VCaP (cell line): ENCODE results near the gene TMCC3.

Source experiments
- H3K27ac ChIP-seq: fragments of 450-650 bp; 2 replicates; pipeline ENCODE4 v1.5.1; 2017
- TF ChIP-seq, protein P1 (sequence below): fragments of 450-650 bp; conservative IDR thresholded peaks from 2 replicates; pipeline ENCODE4 v1.5.1; 2017; ENCODE audit warnings: mild to moderate bottlenecking, moderate library complexity

TMCC3 gene

DNA sequence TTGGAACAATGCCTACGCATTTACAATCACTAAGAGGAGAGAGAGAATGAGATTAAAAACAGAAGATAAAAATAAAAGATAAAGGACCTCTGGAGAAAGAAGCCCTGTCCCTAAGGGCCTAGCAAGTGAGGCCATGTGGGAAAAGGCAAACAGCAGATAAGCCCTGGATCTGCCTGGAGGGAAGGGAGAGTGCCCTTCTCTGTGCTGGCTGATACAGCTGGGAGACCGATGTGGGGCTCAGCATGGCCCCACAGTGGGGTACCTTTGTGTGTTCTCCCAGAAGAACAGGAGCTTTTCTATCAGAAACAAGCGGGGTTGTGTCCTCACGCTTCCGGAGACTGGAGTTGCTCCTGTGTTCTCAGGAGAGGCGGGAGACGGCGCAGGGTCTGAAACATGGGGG lies 59.9 kb downstream of the TMCC3 start:
- TF ChIP-seq, protein P1, sequence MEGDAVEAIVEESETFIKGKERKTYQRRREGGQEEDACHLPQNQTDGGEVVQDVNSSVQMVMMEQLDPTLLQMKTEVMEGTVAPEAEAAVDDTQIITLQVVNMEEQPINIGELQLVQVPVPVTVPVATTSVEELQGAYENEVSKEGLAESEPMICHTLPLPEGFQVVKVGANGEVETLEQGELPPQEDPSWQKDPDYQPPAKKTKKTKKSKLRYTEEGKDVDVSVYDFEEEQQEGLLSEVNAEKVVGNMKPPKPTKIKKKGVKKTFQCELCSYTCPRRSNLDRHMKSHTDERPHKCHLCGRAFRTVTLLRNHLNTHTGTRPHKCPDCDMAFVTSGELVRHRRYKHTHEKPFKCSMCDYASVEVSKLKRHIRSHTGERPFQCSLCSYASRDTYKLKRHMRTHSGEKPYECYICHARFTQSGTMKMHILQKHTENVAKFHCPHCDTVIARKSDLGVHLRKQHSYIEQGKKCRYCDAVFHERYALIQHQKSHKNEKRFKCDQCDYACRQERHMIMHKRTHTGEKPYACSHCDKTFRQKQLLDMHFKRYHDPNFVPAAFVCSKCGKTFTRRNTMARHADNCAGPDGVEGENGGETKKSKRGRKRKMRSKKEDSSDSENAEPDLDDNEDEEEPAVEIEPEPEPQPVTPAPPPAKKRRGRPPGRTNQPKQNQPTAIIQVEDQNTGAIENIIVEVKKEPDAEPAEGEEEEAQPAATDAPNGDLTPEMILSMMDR = no peak
- peak overlapping the region; percentile 98 for H3K27ac ChIP-seq

DNA sequence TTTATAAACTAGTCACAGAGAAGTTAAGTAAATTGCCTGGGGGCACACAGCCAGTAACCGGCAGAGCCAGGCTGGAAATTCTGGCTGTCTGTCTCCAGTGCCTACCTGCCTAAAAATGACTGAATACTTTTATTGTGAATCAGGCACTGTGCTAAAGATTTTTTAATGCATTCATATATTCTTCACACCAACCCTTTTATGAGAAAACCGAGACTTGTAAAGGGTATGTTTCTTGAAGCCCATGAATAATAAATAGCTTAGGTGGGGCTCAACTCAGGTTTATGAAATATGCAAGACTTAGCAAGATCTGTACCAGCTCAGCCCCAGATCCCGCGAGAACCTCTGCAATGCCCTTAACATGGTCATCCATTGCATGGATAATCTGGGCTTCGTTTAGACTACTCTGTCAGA lies 60.8 kb downstream of the TMCC3 start:
- TF ChIP-seq, protein P1 = no peak
- H3K27ac ChIP-seq = peak overlapping the region; percentile 98

DNA sequence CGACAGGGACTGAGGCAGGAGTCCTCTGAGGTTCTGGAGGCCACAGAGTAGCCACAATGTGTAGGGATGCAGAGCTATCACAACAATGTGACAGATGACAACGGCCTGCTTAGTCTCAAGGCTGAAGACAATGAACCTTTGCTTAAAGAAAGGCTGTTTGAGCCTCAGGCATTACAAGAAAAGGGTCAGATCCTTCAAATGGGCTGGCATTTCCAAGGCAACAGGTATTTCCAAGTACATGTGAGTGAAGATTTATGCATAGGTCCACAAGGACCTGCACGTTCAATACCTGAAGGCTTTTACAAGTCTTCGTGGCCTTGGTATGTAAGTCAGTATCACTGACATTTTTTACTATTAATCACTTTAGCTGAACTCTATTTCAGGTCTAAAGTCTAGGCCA lies 62.0 kb downstream of the TMCC3 start:
- TF ChIP-seq, protein P1 = no peak
- peak overlapping the region; percentile 98 for H3K27ac ChIP-seq

DNA sequence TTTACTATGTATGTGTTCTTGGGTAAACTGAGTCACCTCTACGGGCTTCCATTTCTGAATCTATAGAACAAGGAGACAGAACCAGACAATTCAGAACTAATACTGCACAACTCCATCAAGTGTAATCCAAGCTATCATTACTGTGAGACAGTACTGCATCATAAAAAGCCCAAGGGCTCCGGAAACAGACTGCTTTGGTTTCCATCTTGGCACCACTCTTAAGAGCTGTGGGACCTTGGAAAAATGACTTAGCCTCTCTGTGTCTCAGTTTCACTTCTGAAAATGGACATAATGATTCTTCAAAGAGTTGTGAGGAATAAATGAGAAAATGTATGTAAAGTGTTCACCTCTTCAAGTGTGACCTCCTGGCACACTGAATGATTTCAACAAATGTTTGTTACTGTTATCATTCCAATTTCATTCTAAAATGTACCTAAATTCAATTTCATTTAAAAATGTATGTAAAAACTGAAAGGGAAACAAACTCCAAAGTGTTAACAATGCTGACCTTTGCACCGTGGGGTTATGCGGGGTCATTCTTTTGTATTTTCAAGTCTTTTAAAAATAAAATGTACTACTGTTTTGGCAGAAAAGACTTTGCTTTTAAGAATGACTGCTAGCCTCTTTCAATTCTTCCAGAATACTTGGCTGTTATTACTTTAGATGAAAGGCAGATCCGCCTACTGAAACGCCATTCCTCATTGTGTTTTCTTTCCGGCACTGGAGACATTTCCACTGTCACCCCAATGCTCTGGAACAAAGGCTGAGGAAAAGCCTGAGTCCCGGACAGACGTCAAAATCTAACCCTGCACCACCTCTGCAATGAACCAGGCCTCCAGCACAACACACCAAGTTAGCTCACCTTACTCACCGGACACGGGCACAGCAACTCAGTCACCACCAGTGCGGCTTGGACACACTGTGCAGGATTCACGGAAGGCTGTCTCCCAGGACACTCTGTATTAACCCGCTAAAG lies 62.8 kb downstream of the TMCC3 start:
- H3K27ac ChIP-seq = peak overlapping the region; percentile 98
- TF ChIP-seq, protein P1 = no peak

DNA sequence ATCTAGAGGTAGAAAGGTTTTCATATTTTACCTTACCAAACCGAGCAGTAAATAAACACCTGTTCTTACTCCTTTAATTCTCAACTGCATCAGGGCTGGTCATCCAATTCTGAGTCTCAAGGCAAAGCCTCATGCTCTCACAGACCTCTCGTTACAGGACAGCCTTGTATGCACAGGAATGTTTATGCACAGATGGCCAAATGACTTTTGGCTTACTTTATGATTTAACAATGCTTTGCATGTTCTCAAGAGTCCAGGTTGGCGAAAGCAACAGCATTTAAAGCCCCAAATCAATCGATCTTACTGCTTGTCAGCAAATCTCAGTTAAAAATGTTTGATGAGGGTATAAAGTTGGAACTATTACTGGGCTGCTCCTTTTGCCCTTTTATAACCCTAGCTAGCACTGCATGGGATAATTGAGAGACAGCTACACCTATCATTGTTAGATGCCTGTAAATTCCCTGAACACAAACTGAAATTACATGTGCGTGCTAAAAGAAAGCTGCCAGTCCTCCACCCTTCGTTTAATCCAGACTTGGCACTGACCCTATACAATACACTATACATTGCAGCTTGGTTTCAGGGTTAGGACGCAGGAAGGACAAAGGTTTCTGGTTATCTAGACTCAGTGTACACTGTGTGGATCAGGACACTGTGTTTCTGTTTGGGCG lies 63.6 kb downstream of the TMCC3 start:
- TF ChIP-seq, protein P1 = no peak
- H3K27ac ChIP-seq = peak overlapping the region; percentile 98

DNA sequence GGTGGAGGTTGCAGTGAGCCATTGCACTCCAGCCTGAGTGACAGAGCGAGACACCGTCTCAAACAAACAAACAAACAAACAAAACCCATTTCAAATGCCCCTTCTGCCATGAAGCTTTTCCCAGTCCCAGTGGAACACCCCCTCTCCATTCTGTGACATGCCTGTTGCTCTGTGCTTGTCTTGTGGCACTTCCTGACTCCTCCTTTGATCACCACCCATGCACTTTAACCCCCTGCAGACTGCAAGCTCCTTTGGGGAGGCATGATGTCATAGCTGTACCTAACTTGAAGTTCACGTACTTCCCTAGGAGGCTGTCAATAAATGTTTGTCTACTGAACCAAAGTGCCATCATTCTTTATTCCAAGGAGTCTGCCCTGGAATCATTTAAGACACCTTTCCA lies 64.7 kb downstream of the TMCC3 start:
- TF ChIP-seq, protein P1 = no peak
- H3K27ac ChIP-seq = peak overlapping the region; percentile 98

DNA sequence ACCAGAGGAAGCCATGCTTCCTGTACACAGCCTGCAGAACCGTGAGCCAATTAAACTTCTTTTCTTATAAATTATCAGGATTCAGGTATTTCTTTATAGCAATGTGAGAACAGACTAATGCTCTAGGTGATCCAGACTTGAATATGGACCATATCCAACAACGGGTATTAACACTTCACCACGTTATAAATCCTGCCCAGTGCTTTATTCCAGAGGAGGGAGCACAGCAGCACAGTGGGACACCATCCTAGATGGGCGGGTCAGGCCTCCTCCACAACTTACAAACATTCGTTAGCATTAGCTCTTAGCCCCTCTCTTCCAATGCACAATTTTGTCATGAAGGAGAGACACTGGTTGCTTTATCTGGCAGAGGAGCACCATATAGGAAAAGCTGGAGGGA lies 66.0 kb downstream of the TMCC3 start:
- no peak overlapping the region for H3K27ac ChIP-seq
- TF ChIP-seq, protein P1 = no peak
